GM11168 (cell line): ENCODE data around the gene PLOD2.

Source experiments
- in situ Hi-C: fragments of 300-500 bp; cut with MboI; formaldehyde crosslinking; loops from one replicate; pipeline ENCODE4 v1.12.0; 2022; ENCODE audit warnings: low sequenced_read_pairs; ENCODE audit not compliant: unreplicated experiment

The PLOD2 gene

GRCh38 chr3:146110161-146110560 is 50.8 kb downstream of the PLOD2 start:
- in situ Hi-C loops, result no loop called here

- in situ Hi-C loops, result no loop called here
Observed at GRCh38 chr3:146106986-146107385, 54.0 kb downstream of the PLOD2 start.

- in situ Hi-C loops, result no loop called here
Observed at GRCh38 chr3:146104068-146104467, 56.9 kb downstream of the PLOD2 start.

GRCh38 chr3:146102885-146103284 is 58.1 kb downstream of the PLOD2 start:
- in situ Hi-C loops, result no loop called here

DNA sequence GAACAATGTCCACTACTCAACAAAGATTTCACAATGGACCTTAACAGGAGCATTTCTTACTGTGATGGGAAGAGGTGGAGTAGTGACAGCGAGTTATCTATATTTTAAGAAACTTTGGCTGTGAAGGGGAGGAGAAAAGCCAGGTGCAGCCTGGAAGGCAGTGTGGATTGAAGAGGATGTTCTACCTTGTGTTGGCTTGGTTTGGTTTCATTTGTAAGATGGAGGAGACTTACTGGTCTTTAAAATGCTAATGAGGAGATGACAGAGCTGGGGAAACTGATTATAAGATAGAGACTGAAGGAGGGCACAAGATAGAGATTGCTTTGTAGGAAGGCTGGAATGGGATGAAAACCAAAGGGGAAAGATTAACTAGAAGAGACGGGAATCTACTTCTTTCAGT is 59.4 kb downstream of the PLOD2 start:
- in situ Hi-C loops, result no loop called here

GRCh38 chr3:146100825-146101444 is 60.0 kb downstream of the PLOD2 start:
- in situ Hi-C loops, result no loop called here

- in situ Hi-C loops, result no loop called here
Observed at GRCh38 chr3:146100180-146100579, 60.8 kb downstream of the PLOD2 start.

DNA sequence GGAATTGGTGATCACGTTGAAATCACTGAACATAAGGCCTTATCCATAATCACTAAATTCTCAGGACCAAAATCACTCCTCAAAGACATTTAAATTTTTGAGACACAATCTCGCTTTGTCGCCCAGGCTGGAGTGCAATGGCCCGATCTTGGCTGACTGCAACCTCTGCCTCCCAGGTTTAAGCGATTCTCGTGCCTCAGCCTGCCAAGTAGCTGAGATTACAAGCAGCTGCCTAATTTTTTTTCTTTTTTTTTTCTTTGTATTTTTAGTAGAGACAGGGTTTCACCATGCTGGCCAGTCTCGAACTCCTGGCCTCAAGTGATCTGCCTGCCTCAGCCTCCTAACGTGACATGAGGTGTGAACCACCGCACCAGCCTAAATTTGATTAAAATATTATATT is 61.7 kb downstream of the PLOD2 start:
- in situ Hi-C loops, result no loop called here

GRCh38 chr3:146093896-146094295 is 67.1 kb downstream of the PLOD2 start:
- in situ Hi-C loops, result no loop called here

DNA sequence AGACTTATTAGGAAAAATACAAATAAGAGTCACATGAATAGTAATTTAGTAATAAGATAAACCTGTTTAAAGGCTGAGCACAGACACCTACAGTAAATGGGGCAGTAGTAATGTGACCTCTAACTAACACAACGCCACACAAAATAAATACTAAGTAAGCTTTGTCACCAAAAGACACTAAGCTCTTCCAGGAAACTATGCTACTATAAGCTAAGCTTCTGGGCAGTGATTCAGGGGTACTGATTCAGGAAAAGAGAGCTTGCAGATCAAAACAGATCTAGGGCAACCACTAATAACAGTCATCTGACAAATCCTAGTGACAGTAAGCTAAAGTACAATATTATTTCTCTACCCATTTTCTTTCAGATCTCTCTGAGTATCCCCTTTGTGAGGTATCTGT is 68.8 kb downstream of the PLOD2 start:
- in situ Hi-C loops, result no loop called here

- in situ Hi-C loops, result no loop called here
Observed at GRCh38 chr3:146091397-146091796, 69.6 kb downstream of the PLOD2 start.

- in situ Hi-C loops, result no loop called here
Observed at GRCh38 chr3:146090521-146090920, 70.5 kb downstream of the PLOD2 start.

DNA sequence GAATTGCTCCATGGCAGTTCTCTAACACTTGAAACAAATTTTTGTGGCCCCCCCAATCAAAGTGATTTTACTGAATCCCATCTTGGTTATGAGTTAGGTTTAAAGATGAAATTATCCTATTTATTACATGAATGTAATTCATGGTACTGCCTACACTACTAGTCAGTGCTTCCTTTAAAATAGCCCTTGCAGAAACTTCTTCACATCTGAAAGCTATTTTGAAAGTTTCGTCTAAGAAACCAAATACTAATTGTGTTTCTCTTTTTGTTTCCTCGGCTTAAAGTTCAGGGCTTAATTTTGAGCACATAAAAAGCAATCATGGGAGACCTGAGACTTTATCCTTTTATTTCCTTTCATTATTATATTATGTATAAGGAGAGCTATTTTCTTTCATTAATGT is 72.1 kb downstream of the PLOD2 start:
- in situ Hi-C loops, result no loop called here

DNA sequence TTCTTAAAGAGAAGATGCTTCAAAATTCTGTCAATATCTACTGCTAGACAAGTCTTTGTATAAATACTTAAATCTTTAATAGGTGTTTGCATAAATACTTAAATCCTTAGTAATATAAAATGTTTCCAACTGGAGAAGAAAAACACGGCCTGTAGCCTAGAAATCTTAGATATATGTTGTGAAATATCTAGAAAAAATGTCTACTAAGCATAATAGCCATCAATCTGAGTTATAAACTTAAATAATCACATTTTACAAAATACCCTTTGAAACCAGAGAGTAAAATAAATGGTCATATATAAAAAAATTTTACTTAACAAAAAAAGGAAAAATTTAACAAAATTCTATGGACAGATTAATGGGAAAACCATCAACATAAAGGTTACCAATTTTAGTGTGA is 73.9 kb downstream of the PLOD2 start:
- in situ Hi-C loops, result no loop called here

- in situ Hi-C loops, result no loop called here
Observed at GRCh38 chr3:146086211-146086610, 74.8 kb downstream of the PLOD2 start.

DNA sequence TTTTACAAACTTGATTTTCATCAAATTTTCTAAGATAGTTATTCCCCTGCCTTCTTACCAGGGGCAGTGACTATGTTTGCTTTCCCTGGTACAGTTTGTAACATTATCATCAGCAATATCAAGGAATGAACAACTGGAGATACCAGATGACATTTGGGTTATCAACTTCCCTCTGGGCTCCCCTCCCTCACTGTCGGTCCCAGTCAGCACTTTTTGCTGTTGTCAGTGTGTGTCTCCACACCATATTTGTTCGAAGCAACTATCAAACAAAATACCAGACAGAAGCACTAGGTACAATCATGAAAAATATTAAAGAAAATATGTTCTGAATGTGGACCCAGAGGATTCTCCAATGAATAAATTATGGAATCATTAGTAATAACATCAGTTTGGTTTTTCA is 75.3 kb downstream of the PLOD2 start:
- in situ Hi-C loops, result no loop called here

GRCh38 chr3:146080578-146080977 is 80.4 kb downstream of the PLOD2 start:
- in situ Hi-C loops, result no loop called here

DNA sequence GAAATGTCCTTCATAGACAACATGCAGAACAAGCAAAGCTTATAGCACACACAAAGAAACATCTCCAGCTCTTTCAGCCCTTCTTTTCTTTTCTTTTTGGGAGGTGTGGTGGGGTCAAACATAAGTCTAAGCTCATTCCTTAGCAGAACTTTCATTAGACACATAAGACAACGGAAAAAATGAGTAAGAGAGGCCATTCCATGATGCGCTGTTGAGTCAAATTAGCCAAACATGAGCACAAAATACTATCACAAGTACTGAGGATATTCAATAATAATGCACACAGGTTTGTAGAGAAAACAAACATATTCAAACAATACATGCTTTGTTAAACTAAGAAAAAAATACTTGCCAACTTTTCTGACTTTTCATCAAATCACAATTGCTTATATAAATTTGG is 83.0 kb downstream of the PLOD2 start:
- in situ Hi-C loops, result no loop called here

- in situ Hi-C loops, result no loop called here
Observed at GRCh38 chr3:146077181-146077580, 83.8 kb downstream of the PLOD2 start.

DNA sequence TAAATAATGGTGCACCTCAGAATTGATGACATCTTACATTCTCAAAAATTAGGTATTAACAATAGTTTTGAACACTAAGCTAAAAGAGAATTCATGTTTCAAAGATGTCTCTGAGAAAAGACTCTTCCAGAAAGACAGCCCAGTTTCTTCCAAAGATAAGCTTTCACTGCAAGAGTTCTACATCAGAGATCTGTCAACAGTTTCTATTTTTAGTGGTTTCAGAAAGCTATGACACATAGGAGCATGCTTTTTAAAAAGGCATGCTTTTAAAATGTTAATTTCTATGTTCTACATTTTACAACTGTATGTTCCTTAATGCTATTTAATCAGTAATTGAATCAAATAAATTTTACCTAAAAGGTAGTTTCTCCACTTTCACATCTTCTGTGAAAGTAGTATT is 88.2 kb downstream of the PLOD2 start:
- in situ Hi-C loops, result no loop called here

DNA sequence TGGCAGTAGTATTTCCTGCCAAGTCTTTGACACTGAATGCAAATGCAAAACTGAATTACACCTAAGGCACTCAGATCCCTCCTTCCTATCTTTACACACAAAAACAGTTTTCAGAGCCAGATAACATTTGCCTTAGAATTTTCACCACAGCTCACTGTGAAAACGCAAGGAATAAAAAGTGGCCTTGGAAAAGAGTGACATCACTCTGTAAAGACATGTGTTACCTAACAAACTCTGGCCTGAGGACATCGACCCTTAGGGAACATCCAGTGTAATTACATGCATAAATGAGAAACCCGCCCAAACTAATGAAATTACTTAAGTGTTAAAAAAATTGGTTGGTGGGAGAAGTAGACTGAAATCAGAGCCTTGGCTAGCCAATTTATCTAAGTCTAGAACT is 88.9 kb downstream of the PLOD2 start:
- in situ Hi-C loops, result no loop called here

- in situ Hi-C loops, result no loop called here
Observed at GRCh38 chr3:146071632-146072031, 89.4 kb downstream of the PLOD2 start.

- in situ Hi-C loops, result no loop called here
Observed at GRCh38 chr3:146067048-146067447, 93.9 kb downstream of the PLOD2 start.
